Measurements from ENCODE around the gene UPK1B.
"Not testable (repeated sequence)": the region's sequence is repeated elsewhere in the genome, so short reads cannot be mapped to it uniquely, and the experiment has no call there.

UPK1B gene

GRCh38 chr3:119223511-119223910, 50.1 kb downstream of the UPK1B start:
- DNase-seq (ENCODE audit: low read depth in 3 of 3), result no peak

GRCh38 chr3:119225121-119225520, 51.7 kb downstream of the UPK1B start:
- DNase-seq (ENCODE audit: low read depth in 3 of 3), result no peak

GRCh38 chr3:119227070-119227850, 53.9 kb downstream of the UPK1B start:
- DNase-seq (ENCODE audit: low read depth in 3 of 3), result no peak

GRCh38 chr3:119228373-119229145, 55.2 kb downstream of the UPK1B start:
- DNase-seq (ENCODE audit: low read depth in 3 of 3), result no peak

DNA sequence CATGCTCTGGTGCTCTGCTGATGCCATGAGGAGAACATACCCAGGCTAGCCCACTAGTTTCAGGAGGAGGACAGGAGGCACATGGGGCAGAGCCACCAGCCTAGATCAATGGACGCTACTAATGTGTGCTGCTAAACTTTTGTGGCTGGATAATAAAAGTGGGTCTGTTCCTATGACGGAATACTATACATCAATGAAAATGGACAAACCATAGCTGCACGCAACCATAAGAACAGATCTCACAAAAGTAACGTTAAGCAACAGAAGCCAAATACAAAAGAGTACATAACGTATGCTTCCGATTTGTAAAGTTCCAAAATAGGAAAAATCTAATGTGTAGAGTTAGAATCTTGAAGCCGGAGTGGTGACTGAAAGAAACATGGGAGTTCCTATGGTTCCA, 55.8 kb downstream of the UPK1B start:
- no peak for DNase-seq (ENCODE audit: low read depth in 3 of 3)

- DNase-seq (ENCODE audit: low read depth in 3 of 3), result no peak
Observed at GRCh38 chr3:119230071-119230470, 56.7 kb downstream of the UPK1B start.

DNA sequence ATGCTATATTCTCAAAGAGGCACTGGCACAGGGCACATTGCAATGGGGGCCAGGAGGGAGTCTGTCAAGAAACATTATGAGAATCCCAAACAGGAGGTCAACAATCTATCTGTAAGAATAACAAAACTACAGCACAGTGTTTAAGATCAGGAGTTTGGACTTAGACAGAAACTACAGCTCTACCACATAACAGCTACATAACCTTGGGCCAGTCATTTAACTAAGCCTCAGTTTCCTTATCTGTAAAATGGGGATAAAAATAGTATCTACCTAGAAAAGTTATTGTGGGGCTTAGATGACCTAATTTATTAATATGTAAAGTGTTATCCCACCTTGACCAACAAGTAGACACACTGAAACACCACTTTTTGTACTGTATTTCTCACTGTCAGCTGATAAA, 57.3 kb downstream of the UPK1B start:
- no peak for DNase-seq (ENCODE audit: low read depth in 3 of 3)

DNA sequence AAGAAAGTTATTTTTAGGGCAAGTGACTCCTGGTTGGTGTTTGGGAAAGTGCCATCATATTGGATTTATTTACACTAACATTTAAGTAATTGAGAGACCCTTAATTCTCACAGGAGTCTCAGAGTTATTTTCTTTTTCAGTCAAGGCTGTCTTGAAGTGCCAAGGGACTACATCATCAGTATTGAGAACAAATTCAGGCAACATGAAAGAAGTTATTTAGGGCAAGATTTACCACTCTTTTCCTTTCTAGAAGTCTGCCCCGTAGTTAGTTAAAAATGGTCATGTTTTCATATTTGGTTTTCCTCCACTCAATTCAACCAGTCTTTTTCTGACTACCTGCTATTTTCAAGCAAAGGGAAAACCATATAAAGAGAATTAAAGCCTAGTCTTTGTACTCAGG, 61.2 kb downstream of the UPK1B start:
- no peak for DNase-seq (ENCODE audit: low read depth in 3 of 3)

DNA sequence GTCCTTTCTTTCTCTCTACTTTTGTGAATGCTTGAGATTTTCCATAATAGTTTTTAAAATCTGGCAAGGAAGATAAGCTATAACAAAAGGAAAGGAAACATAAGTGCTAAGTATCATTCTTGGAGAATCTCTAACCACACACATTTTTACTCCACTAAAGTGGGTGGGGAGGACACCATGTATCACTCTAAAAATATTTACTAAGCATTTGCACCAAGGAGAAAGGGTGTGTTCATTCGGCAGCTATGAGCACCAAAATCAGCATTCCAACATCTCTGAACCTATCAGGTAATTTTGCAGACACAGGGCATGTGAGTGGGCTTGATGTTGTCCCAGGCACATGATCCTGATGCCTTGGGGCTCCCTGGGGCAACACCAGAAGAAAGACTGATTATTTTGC, 61.8 kb downstream of the UPK1B start:
- DNase-seq (ENCODE audit: low read depth in 3 of 3), result no peak

DNA sequence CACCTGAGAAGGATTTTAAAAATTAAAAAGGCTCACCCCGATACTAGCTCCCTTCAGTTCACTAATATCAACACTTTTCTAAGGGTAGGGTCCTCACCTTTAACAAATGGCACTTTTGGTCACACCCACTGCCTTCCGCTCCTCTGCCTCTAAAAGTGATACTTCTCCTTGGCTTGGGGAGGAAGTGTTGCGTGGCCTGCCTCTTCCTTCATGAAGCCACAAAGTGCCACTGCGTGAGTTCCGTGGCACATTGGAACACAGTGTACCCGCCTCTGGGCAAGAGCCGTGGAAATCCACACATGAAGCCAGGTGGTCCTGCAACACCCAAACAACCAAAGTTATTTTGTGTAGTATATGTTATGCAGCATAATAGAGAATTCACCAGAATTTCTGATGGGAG, 63.4 kb downstream of the UPK1B start:
- no peak for DNase-seq (ENCODE audit: low read depth in 3 of 3)

GRCh38 chr3:119237299-119237698, 63.9 kb downstream of the UPK1B start:
- no peak for DNase-seq (ENCODE audit: low read depth in 3 of 3)

DNA sequence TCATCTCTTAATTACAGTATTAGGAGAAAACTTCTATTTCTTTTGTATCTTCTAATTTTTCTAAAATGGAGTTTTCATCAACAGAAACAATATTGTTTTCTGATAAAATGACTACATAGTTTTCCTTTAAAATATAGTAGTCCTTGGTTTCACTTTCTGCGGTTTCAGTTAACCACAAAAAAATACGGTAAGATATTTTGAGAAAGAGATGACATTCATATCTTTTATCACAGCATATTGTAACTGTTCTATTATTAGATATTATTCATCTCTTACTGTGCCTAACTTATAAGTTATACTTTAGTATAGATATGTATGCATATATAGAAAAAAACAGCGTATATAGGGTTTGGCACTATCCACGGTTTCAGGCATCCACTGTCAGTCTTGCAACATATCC, 65.0 kb downstream of the UPK1B start:
- DNase-seq (ENCODE audit: low read depth in 3 of 3), result no peak

DNA sequence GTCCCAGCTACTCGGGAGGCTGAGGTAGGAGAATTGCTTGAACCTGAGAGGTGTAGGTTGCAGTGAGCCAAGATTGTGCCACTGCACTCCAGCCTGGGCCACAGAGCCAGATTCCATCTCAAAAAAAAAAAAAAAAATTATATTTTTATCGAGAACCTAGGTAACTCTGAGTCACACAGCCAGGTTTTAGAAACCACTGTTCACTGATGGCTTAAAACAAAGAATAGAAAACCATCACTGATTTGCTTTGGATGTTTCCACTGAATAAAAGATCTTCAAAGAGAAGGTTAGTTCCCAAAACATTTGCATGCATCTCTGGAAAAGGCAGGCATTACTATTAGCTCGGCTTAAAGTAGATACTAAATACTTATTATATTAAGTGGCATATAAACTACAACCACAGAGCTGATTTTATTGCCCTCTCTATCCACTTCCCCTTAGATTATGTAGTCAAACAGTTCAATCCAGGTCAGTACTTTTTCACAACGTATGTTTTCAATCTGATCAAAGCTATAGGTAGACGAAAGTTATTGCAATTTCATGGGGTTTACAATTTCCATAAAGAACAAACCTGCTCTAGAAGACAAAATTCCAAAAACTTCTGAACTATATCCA, 65.9 kb downstream of the UPK1B start:
- no peak for DNase-seq (ENCODE audit: low read depth in 3 of 3)

DNA sequence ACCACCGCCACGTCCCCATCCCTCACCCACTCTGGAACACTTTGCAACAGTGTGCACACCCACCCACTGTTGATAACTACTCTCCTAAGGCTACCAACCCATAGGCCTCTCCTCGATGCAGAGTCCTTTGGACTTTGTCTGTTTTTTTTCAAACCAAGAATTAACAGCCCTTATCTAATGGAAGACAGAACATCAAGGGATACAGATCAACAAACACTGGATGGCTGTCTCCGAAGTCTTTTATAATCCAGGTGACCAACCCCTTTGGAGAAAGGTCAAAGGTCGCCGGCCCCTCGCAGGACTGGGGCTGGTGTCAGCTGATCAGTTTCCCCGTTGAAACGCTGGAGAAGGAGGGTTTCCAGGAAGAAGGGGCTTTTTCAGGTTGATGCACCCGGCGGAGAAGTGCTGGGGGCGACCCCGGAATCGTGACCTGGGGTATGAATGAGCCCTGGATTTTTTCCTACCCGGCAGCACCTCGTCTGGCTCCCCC, 66.7 kb downstream of the UPK1B start:
- no peak for DNase-seq (ENCODE audit: low read depth in 3 of 3)

DNA sequence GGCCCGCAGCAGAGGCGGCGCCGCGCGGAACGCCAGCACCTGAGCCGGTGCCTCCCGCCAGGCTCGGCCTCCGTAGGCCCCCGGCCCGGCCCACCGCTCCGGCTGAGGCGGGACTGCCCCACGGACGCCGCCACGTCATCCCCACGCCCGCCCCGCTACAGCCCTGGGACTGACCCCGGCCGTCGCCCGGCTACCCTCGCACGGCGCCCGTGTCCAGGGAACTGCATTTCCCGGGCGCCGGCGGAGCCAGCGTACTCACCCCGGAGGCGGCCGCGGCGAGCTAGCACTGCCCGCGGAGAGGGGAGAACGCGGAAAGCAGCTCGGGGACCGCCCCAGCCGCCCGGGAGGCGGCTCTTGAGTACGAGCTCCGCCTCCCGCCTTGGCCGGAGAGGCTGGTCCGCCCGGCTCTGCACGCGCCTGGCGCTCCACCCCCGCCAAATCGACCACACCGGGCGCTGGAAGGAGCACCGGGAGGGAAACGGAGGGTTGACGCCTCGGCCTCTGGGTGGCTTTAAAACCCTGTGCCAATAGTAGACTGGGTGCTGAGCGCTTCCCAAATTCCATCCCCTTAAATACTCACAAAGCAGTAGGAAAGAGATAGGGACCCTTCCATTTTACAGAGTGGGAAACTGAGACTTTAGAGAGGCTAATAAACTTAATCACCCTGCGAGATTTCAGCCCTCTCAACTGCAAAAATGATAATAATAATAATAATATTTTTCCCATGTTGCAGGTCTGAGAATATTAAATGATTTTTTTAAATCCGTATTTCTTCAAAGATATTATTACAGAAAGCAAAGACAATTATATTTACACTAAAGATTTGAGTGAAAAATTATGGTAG, 67.4 kb downstream of the UPK1B start, which contains the start of gene B4GALT4:
B4GALT4 (minus strand) TSS at position 288 of the 844 bp plus-strand sequence. CDS start 10,779 bp downstream, outside the sequence.
- DNase-seq (ENCODE audit: low read depth in 3 of 3), result peak; percentile 35 to 56 (median 50)

DNA sequence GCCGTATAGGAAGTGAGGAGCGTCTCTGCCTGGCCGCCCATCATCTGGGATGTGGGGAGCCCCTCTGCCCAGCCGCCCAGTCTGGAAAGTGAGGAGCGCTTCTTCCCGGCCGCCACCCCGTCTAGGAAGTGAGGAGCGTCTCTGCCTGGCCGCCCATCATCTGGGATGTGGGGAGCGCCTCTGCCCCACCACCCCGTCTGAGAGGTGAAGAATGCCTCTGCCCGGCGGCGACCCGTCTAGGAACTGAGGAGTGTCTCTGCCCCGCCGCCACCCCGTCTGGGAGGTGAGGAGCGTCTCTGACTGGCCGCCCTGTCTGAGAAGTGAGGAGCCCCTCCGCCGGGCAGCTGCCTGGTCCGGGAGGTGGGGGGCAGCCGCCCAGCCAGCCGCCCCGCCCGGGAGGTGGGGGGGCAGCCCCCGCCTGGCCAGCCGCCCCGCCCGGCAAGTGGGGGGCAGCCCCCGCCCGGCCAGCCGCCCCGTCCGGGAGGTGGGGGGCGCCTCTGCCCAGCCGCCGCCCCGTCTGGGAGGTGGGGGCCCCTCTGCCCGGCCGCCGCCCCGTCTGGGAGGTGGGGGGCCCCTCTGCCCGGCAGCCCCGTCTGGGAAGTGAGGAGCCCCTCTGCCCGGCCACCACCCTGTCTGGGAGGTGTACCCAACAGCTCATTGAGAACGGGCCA, 69.1 kb downstream of the UPK1B start:
- not testable (repeated sequence) for DNase-seq (ENCODE audit: low read depth in 3 of 3)

GRCh38 chr3:119243058-119243529, 69.7 kb downstream of the UPK1B start:
- not testable (repeated sequence) for DNase-seq (ENCODE audit: low read depth in 3 of 3)

DNA sequence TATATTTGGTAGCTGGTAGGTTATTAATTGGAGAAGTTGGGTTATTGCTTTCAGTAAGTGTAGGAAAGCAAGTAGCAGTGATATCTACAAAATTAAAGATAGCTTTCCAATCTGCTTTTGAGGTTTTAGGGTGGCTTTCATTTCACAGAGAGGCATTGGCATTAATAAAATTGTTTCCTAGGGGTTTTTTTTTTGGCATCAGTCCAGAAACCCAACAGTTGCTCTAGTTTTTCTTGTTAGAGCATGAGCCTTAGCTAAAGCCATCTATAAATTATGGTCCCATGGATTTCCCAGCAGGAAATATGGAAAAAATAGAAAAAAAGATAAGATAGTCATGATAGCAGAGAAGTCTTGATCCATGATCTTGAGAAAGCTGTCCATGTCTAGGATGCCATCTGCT, 70.3 kb downstream of the UPK1B start:
- no peak for DNase-seq (ENCODE audit: low read depth in 3 of 3)

GRCh38 chr3:119245778-119246177, 72.4 kb downstream of the UPK1B start:
- no peak for DNase-seq (ENCODE audit: low read depth in 3 of 3)
